ENCODE data around the gene ABL2.

DNA sequence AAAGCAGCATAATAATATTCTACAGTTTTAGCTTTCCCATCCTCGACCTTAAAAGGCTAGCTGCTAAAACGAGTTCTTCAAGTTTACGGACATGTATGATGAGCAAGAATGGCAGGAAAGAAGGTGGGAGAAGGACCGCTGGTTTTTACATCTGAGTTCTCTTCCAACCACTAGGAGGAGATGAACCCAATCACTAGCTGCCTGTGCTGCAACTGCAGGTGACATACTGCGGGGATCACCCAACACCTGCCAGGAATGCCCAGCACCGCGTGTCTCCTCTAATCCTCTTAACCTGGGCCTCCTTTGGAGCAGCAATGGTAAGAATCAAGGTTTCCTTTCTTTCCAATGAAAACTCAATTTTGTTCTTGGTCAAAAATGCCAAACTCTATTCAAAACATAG, 124.1 kb downstream of the ABL2 start:
- TF ChIP-seq, protein P1, sequence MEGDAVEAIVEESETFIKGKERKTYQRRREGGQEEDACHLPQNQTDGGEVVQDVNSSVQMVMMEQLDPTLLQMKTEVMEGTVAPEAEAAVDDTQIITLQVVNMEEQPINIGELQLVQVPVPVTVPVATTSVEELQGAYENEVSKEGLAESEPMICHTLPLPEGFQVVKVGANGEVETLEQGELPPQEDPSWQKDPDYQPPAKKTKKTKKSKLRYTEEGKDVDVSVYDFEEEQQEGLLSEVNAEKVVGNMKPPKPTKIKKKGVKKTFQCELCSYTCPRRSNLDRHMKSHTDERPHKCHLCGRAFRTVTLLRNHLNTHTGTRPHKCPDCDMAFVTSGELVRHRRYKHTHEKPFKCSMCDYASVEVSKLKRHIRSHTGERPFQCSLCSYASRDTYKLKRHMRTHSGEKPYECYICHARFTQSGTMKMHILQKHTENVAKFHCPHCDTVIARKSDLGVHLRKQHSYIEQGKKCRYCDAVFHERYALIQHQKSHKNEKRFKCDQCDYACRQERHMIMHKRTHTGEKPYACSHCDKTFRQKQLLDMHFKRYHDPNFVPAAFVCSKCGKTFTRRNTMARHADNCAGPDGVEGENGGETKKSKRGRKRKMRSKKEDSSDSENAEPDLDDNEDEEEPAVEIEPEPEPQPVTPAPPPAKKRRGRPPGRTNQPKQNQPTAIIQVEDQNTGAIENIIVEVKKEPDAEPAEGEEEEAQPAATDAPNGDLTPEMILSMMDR (IDR thresholded peaks at IDR 0.05), result no peak
- TF ChIP-seq EZH2 (IDR thresholded peaks at IDR 0.05; ENCODE audit: borderline replicate concordance, insufficient read depth, low read depth, low read length, poor library complexity, severe bottlenecking), result no peak

Measured in B cell (primary cell).